NCI-H2171 (cell line): ENCODE results near the gene AGPAT4.

ENCODE experiments used
- DNase-seq: peaks from one replicate; lab custom pipeline; 2025; lab: John Stamatoyannopoulos, UW

Gene AGPAT4

DNA sequence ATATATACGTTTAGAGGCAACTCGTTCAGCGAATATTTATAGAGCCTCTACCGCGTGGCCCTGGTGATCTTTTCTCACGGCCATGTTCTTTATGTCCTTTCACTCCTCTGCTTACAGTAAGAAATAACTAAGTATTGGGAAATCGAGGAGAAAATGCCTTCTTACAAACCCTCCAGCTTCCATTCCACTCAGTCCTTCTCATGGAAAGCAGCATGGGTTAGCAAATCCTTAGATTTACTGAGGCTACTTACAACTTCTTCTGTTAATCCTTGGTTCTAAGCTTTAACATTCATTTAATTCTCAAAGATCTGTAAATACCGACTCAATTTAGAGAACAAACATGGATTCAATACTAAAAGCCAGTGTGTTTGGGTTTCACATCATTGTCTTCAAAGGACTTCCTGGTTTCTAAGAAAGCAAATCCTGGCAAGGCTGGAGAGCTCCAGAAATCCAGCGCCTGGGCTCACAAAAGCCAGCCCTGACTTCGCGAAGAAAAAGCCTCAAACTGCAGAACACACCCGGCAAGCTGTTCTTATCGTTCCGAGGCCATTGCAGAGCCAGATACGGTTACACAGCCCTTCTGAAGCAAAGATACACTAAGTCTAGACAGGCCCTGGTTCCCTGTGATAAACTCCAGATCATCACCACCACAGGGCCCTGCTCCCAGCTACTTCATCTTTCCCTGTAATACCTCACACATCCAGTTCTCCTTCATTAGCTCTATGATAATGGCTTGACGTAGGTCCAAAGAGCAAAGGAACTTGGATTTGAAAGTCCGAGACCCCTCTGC, 19.2 kb downstream of the AGPAT4 start:
- no peak for DNase-seq

DNA sequence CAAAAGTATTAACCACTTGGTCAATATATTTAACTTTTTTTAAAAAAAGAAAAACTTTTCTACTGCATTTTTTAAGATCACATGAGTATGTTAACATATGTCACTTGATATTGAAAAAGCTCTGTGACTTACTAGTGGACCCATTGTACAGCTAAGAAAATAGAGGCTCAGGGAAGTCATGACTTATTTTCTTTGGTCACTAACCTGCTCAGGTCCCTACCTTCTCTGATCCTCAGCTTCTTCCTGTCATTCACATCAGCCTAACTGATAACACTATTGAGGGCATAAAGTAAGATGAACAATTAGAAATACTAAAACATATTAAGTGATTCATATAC, 19.8 kb downstream of the AGPAT4 start:
- no peak for DNase-seq

DNA sequence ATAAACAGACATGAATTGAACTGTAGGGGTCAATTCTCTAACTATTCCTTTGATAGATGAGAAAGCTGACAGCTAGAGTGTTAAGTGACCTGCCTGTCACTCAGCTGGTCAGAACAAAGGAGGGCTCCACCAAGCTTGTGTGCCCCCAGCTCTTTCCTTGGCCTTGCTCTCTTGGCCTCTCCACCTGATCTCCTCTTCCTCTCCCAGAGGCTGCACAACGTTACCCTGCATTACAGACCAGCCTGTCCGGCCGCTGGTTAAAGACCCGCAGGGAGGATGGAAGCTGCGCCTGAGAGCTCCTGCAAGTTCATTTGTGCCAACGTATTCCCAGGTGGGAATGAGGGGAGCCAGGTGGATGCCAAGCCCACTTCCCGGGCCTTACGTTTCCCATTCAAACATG, 22.5 kb downstream of the AGPAT4 start:
- no peak for DNase-seq

DNA sequence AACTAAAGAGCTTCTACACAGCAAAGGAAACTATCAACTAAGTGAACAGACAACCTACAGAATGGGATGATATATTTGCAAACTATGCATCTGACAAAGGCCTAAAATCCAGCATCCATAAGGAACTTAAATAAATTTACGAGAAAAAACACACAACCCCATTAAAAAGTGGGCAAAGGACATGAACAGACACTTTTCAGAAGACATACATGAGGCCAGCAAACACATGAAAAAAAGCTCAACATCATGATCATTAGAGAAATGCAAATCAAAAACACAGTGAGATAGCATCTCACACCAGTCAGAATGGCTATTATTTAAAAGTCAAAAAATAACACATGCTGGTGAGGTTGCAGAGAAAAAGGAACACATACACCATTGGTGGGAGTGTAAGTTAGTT, 24.5 kb downstream of the AGPAT4 start:
- no peak for DNase-seq

DNA sequence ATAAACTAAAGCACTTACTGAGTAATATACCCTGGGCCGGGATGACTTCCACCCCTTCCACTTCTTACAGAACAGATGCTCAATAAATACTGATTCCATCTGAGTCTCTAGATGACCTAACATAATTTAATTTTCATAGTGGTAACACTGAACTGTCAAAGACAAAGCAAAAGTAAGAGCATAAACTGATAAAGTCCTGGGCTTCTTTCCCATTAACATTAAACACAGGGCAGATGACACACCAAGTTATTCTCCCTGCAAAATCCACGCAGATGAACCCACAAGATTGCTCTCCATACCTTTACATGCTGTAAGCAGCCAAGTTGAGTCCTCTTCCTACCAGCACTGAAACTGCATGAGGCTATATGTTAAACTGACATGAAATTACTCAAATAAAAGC, 27.1 kb downstream of the AGPAT4 start:
- no peak for DNase-seq

DNA sequence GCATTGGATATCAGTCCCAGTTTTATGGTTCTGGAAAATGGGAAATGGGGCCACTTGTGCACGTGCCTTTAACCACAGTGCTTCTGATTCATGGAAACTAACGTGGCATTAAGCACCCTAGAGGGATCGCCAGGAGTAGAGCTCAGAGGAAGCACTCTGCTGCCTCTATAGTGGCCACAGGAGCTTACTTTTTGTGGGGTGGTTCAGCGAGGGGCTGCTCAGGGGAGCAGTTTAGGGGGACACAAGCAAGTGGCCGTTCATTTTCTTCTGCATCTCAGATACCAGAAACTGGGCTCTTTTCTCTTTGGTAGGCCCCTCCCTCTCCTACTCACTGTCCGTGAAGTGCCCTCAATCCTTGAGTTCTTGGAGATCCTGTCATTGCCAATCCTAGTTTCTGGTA, 28.5 kb downstream of the AGPAT4 start:
- DNase-seq: no peak

DNA sequence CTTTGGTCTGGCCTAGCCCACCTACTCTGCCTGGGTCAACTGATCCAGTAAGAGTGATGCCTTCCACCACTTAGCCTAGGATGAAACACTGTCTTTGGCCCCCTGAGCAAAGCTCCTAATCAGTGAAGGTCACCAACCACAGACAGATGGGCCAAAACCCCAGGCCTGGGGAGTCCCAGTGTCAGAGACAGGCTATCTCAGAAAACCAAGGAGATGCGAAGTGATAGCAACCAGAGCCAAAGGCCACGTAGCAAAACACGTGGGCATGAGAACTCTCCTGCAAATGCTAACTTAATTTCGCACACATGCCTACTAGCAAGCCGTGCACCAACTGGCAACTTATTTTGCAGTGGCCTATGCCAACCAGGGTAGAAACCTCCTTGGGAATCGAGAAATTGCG, 29.1 kb downstream of the AGPAT4 start:
- DNase-seq: no peak

DNA sequence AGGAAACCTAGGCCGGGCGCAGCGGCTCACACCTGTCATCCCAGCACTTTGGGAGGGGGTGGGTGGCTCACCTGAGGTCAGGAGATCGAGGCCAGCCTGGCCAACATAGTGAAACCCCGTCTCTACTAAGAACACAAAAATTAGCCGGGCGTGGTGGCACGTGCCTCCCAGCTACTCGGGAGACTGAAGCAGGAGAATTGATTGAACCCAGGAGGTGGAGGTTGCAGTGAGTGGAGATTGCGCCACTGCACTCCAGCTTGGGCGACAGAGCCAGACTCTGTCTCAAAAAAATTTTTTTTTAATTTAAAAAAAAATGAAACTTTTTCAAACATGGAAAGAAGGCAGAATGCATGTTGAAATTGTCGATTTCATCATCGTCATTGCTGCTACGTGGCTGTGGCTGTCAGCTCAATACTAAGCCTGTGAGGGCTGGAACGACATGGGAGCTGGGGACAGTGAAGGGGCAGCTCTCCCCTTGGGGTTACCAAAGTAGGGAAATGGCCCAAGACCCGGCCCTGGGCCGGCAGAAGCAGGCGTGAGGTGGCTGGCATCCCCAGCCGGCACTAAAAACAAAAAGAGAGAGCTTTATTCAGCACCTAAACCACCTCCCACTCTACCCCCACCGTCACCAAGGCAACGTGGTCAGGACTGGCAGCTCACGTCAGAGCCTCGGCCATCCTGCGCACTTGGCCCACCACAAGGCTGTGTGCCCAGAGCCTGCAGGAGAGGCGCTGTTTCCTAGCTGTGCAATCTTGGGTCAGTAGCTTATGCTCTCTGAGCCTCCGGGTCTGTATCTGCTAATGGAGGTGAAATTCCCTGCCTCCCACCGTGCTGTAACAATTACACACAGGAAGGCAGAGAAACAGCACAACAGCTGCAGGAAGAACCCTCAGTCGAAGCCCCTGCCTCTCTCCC, 30.8 kb downstream of the AGPAT4 start:
- DNase-seq: no peak

DNA sequence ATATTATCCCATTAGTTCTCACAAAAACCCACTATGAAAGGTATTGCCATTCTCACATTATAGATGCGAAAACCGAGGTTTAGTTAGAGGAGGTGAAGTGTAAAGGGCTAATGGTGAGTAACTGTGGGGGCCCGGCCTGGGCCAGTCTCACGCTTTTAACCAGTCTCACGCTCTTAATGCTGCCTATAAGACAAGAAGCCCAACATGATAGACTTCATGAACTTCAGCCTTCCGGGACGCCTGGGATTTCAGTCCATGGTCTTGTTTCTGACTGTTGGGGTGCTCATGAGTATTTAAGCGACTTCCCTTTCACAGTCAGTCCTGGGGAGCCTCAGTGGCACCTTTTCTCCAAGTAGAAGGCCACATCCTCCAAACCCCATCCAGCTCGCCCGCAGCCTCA, 31.7 kb downstream of the AGPAT4 start:
- no peak for DNase-seq

DNA sequence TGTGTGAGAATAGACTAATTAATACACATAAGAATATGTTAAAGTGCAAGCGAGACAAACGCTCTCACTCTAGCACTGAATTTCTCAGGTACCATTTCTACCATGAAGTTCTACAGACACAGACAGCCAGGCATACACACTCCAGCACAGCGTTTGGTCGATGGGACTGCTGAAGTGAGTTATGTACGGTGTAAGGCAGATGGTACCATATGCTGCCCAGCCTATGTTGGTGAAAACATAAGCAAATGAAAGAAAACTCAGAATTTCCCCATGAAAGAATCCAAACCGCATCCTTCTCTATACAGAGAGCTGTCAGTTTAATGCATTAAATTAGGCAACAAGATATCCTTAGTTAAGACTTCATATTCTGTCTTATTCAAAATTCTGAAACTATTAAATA, 34.9 kb downstream of the AGPAT4 start:
- no peak for DNase-seq

DNA sequence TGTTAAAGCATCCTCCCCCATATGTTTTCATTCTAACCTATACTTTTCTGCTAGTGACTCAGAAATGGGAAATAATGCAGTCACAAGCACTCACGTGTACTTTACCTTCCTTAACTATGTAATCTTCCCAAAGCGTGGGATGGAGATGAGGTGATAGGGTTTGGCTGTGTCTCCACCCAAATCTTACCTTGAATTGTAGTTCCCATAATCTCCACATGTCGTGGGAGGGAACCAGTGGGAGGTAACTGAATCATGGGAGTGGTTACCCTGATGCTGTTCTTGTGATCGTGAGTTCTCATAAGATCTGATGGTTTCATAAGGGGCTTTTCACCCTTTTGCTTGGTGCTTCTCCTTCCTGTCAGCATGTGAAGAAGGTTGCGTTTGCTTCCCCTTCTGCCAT, 35.4 kb downstream of the AGPAT4 start:
- DNase-seq: no peak

DNA sequence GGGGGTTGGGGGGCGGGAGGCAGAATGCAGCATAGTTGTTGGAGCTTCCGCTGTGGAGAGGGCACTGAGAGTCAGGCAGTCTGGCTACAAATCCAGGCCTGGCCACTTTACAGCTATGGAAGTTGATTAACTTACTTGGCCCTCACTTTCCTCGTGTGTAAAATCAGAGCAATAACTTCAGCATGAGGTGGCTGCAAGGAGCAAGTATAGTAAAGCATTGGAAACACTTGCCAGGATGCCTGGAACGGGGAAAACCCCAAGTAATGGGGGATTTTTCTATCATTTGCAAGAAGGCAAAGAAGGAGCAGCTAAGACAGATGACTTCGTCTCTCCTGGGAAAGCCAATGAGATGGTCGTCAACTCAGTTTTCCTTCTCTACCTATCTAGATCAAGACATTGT, 35.8 kb downstream of the AGPAT4 start:
- DNase-seq: no peak

DNA sequence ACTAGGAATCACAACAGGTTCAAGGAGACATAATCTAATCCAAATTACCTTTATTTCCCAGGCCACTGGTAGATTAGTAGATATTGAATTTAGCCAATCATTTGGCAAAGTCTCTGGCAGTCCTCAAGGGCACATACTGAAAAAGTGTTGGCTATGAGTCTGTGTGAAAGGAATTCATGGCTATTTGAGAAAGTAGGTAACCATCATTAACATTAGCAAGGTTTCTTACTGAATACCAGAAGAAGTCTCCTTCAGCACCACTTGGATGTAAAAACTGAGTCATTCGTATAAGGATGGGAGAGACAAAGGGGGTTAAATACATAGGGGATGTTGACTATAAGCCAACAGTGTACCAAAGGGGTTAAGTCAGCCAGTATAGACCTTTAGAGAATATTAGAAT, 36.7 kb downstream of the AGPAT4 start:
- DNase-seq: no peak

DNA sequence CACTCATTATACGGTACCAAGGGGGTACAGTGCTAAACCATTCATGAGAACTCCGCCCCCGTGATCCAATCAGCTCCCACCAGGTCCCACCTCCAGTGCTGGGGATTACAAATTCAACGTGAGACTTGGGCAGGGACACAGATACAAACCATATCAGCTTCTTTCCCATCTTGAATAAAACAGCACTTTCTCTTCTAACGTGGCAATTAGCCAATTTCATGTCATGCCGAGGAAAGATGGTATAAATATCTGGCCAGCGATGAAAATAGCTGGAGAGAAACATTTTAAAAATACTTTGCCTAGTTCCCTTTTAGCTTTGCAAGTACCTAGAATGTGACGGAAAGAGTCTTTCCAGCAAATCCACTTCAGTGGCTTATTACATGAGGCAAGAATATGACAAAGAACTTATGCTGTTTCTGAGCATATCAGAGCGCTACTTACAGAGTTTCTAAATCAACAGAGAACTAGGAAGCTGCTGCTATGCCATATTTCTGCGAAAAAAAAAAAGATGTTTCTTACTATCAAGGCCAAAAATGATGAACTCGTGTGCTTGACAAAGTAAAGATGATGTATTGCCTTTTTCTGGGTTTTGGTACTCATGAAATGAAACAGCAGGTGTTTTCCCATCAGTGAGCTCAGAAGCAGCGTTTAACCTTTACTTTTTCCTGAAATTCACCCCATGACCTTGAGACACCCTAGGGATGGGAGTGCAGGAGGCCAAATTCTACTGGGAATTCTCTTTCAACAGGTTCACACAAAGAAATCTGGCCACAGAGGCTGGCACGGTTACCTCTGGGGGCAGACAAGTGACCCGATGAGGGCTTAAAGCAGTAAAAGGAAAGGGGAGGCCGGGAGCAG, 37.9 kb downstream of the AGPAT4 start:
- DNase-seq: no peak

DNA sequence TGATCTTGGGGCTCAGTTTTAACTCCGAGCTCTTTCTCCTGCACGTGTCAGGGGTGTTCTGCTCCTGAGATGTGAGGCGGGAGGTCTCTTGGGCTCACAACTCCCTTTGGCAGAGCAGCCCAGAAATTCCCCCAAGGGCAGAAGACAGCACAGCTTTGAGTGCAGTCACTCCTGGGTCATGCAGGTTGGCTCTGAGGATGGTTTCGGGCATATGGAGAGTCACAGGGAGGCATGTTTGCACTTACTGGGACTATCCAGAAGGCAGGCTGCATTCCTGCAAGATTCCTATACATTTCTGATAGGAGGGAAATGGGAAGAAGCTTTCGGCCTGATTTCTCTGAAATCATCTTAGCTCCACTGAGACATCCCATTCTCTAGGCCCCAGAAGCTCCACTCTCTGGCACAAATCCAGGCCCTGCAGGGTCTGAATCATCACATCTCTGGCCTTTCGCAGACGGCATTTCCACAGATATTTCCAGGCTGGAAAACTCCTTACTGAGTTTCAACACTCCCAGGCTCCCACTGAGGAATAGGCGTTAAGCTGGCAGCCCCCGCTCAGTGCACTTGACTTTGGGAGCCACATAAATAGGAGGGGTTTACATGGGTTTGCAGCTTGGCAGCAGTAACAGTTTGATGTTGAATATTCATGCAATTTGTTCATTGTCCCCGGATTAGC, 39.7 kb downstream of the AGPAT4 start:
- DNase-seq: no peak

DNA sequence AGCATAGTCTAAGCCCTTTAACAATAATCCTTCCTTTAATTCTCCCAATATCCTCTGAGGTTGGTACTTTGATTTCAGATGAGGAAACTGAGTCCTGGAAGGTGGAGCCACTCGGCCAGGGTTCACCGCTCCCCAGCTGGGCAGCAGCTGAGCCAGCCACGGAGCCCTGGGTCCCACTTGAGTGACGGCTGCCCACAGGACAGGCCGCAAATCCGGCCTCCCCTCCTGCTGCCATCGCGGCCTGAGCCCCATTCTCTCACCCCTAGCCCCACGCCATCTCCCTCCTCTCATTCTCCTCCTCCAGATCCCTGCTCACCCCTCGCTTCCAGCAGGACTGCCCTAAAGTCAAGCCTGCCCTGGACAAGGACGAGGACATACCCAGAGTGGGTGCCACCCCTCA, 41.4 kb downstream of the AGPAT4 start:
- no peak for DNase-seq

DNA sequence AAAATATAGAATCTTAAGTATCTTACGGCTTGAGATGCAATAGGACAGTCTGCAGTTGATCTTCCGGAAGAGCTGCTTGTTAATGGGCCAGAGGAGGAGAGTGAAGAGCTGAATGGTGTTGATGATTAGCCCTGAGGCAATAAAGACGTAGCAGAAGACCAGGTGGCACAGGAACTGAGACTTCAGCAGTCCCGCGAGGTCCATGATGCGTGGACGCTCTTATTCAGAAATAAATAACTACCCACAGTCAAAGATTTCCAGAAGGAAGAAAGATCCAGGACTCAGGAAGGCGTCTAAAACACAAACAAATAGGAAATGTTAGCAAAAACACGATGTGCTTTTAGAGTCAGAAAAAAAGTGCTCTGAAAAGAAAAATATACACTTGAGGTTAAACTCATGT, 41.9 kb downstream of the AGPAT4 start:
- DNase-seq: no peak

DNA sequence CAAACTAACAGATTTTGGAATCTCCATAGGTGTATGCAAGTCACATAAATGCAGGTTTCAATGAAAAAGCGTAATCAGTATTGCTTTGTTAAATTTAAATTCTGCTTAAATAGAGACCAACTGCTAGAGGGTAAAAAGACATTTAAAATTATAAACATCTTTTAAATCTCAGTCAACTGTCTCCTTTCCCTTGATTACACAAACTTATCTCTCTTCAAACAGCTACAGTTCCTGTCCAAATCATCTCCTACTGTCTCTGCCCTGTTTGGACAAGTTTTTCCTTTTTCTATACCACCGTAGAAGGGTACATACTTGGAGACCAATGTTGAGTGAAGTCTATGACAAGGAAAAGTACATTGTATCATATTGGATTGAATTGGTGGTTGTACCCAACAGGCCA, 43.5 kb downstream of the AGPAT4 start:
- no peak for DNase-seq

DNA sequence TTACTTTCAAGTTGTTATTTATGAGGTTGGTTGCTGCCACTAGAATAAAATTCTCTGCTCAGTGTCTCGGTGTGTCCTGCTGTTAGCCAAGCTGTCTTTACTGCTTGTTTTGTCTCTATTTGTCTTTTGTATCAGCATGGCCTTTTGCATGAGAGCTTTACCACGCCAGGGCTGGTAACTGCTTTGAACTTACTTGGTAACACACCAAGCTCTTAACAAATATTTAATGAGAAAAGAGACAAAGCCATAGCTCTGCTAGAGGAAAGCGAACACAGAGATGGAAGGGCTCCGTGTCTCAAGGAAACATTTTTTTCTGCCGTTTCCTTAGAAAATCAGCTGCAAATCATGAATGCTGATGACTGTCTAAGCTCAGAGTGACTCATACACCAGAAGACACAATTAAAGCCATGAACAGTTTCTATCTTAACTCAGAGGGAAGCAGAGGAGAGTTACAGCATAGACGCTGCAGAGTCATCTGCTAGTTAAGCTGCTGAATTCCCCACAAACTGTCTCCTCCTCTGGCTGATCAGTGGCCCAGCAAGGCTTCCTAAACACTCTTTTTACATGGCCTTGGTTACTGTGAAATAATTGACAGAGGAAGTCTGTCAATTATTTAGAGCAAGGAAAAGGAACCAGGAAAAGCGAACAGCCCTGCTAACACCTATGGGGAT, 44.8 kb downstream of the AGPAT4 start:
- no peak for DNase-seq

DNA sequence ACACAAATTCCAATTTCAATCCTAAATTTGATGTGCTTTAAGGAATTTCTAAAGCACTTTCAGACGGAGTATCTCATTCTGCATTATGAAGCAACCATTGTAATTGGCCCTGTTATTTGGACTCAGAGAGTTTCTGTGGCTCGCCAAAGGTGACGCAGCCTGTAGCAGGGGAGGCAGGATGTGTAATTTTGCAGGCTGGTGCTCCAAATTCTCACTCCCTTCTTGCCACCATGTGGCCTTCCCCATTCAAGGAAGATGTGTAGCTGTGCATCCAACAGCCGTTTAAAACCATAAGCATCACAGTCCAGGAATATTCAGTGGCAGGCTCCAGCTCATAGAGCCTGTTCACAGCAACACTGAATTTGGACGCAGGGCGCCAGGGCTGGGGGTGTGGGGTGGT, 45.8 kb downstream of the AGPAT4 start:
- no peak for DNase-seq
